Osteocyte (in vitro differentiated cells): ENCODE data around the gene RNF39. TPM values are rescaled to one million over a fixed set of nuclear protein-coding genes. Genes with fewer than 3 reads are reported as not detected.
A peak's percentile ranks its signal among the peaks of the same experiment; 100 is the strongest.

Experiments
- DNase-seq: peaks from one replicate; pipeline ENCODE4 v3.0.0; 2021; ENCODE audit warnings: mixed read lengths; ENCODE audit not compliant: unreplicated experiment; ENCODE audit errors: extremely low spot score
- H3K27ac Mint-ChIP-seq: one replicate; pipeline ENCODE4 v1.8.0; 2021; ENCODE audit warnings: mild to moderate bottlenecking, mixed read lengths; ENCODE audit not compliant: unreplicated experiment
- H3K27me3 Mint-ChIP-seq: one replicate; pipeline ENCODE4 v1.8.0; 2021; ENCODE audit warnings: mixed read lengths; ENCODE audit not compliant: unreplicated experiment
- H3K36me3 Mint-ChIP-seq: one replicate; pipeline ENCODE4 v1.8.0; 2021; ENCODE audit warnings: mixed read lengths; ENCODE audit not compliant: unreplicated experiment
- H3K4me1 Mint-ChIP-seq: one replicate; pipeline ENCODE4 v1.8.0; 2021; ENCODE audit warnings: mixed read lengths; ENCODE audit not compliant: unreplicated experiment
- H3K4me3 Mint-ChIP-seq: one replicate; pipeline ENCODE4 v1.8.0; 2021; ENCODE audit warnings: mild to moderate bottlenecking, moderate library complexity, mixed read lengths; ENCODE audit not compliant: unreplicated experiment
- H3K9me3 Mint-ChIP-seq: one replicate; pipeline ENCODE4 v1.8.0; 2021; ENCODE audit warnings: mixed read lengths; ENCODE audit not compliant: unreplicated experiment
- CTCF ChIP-seq: fragments of 200-600 bp; sonication (generic); IDR thresholded peaks from 2 replicates; pipeline ENCODE4 v1.5.0; 2021; ENCODE audit warnings: antibody characterized with exemption, mild to moderate bottlenecking, moderate library complexity
- total RNA-seq: library from RNA; stranded (reverse); gene quantifications from 2 replicates; pipeline ENCODE4 v1.2.1, GENCODE V29; 2021

The RNF39 gene
- total RNA-seq, 1 donor from 2014 or later, result not detected

GRCh38 chr6:30071081-30071818, 4.3 kb downstream of the RNF39 start:
- peaks cover 48% of the 10 kb centered on the region for H3K4me1 Mint-ChIP-seq
- H3K36me3 Mint-ChIP-seq, result peaks cover 32% of the 10 kb centered on the region
- H3K4me3 Mint-ChIP-seq, result peak overlapping the region; percentile 31
- no peaks in the 10 kb centered on the region for H3K9me3 Mint-ChIP-seq
- no peak overlapping the region for H3K27ac Mint-ChIP-seq
- H3K27me3 Mint-ChIP-seq, result peaks cover 59% of the 10 kb centered on the region
- TF ChIP-seq CTCF, result no peak
- no peak for DNase-seq

GRCh38 chr6:30067460-30068139, 8.0 kb downstream of the RNF39 start:
- H3K9me3 Mint-ChIP-seq, result no peaks in the 10 kb centered on the region
- H3K27ac Mint-ChIP-seq, result peak overlapping the region; percentile 99
- H3K4me3 Mint-ChIP-seq, result peak overlapping the region; percentile 96
- H3K4me1 Mint-ChIP-seq, result peaks cover 37% of the 10 kb centered on the region
- DNase-seq, result no peak
- peaks cover 26% of the 10 kb centered on the region for H3K27me3 Mint-ChIP-seq
- peaks cover 34% of the 10 kb centered on the region for H3K36me3 Mint-ChIP-seq
- no peak for TF ChIP-seq CTCF

GRCh38 chr6:30066577-30067459, 8.8 kb downstream of the RNF39 start, which contains the start of gene PPP1R11:
Gene PPP1R11 (plus strand): TSS chr6:30067198. CDS start chr6:30067411, 213 bp downstream.
- peak; percentile 99 for DNase-seq
- Mint-ChIP-seq H3K9me3 (no peaks in the 10 kb centered on the region), H3K27me3 (peaks cover 18% of the 10 kb centered on the region), H3K36me3 (peaks cover 30% of the 10 kb centered on the region), H3K27ac (peak within 1 kb of the TSS; percentile 99), H3K4me3 (peak within 1 kb of the TSS; percentile 96), H3K4me1 (peaks cover 42% of the 10 kb centered on the region)
- no peak for TF ChIP-seq CTCF

- peaks cover 42% of the 10 kb centered on the region for H3K4me1 Mint-ChIP-seq
- peaks cover 27% of the 10 kb centered on the region for H3K36me3 Mint-ChIP-seq
- H3K27ac Mint-ChIP-seq, result peak overlapping the region; percentile 99
Measured at GRCh38 chr6:30066082-30066481, 9.5 kb downstream of the RNF39 start.

More at GRCh38 chr6:30066082-30066481, 9.5 kb downstream of the RNF39 start:
- no peak for DNase-seq
- Mint-ChIP-seq H3K27me3 (peaks cover 13% of the 10 kb centered on the region), H3K4me3 (peak overlapping the region; percentile 96), H3K9me3 (no peaks in the 10 kb centered on the region)
- TF ChIP-seq CTCF, result no peak
